ENCODE results near the gene KLK7. TPM values are rescaled to one million over a fixed set of nuclear protein-coding genes. Genes with fewer than 3 reads are reported as not detected.

The KLK7 gene
- total and polyA plus RNA-seq, 10 of the 15 experiments (the other 5 are each of a cell fraction or from before 2014, with no cell fraction given) = not detected

Other genes with a start within 250 kb of the KLK7 start
Only the 7 nearest of the 19 such genes appear.
- not detected in 2 replicates for gene KLK4, start 72.5 kb downstream of the KLK7 start, total RNA-seq (2014; rRNA removed)
- 0.14 TPM in 1 of 2 replicates, not detected in the other for gene KLK4, start 72.5 kb downstream of the KLK7 start, total RNA-seq (2014; rRNA removed; fragmentation: Illumina TruSeq; extraction: Trizol)
- not detected in 2 replicates for gene KLK4, start 72.5 kb downstream of the KLK7 start, total RNA-seq (2021)
- 0.13 and 0.31 TPM in 2 replicates for gene KLK4, start 72.5 kb downstream of the KLK7 start, polyA plus RNA-seq (2011; rRNA removed)
- gene KLK4, start 72.5 kb downstream of the KLK7 start, polyA plus RNA-seq (2014; fragmentation: Illumina TruSeq; extraction: Trizol) = 0.06 TPM in 1 of 2 replicates, not detected in the other
- not detected for gene KLK4, start 72.5 kb downstream of the KLK7 start, polyA plus RNA-seq (2014; fragmentation: Nextera tagmentation; extraction: Ambion mirVana)
- gene KLK4, start 72.5 kb downstream of the KLK7 start, polyA plus RNA-seq (2014; rRNA removed) = not detected in 2 replicates
- gene KLK4, start 72.5 kb downstream of the KLK7 start, polyA plus RNA-seq (2016; fragmentation: Nextera tagmentation; extraction: Ambion mirVana) = not detected
- not detected in 2 replicates for gene KLK5, start 30.9 kb downstream of the KLK7 start, total RNA-seq (2014; rRNA removed)
- not detected in 2 replicates for gene KLK5, start 30.9 kb downstream of the KLK7 start, total RNA-seq (2014; rRNA removed; fragmentation: Illumina TruSeq; extraction: Trizol)
- gene KLK5, start 30.9 kb downstream of the KLK7 start, total RNA-seq (2021) = not detected in 2 replicates
- 0.16 TPM in 1 of 2 replicates, not detected in the other for gene KLK5, start 30.9 kb downstream of the KLK7 start, polyA plus RNA-seq (2011; rRNA removed)
- not detected in 2 replicates for gene KLK5, start 30.9 kb downstream of the KLK7 start, polyA plus RNA-seq (2014; fragmentation: Illumina TruSeq; extraction: Trizol)
- not detected for gene KLK5, start 30.9 kb downstream of the KLK7 start, polyA plus RNA-seq (2014; fragmentation: Nextera tagmentation; extraction: Ambion mirVana)
- not detected in 2 replicates for gene KLK5, start 30.9 kb downstream of the KLK7 start, polyA plus RNA-seq (2014; rRNA removed)
- not detected for gene KLK5, start 30.9 kb downstream of the KLK7 start, polyA plus RNA-seq (2016; fragmentation: Nextera tagmentation; extraction: Ambion mirVana)
- gene KLK6, start 14.3 kb downstream of the KLK7 start, total RNA-seq (2014; rRNA removed) = not detected in 2 replicates
- not detected in 2 replicates for gene KLK6, start 14.3 kb downstream of the KLK7 start, total RNA-seq (2014; rRNA removed; fragmentation: Illumina TruSeq; extraction: Trizol)
- gene KLK6, start 14.3 kb downstream of the KLK7 start, total RNA-seq (2021) = not detected in 2 replicates
- not detected in 2 replicates for gene KLK6, start 14.3 kb downstream of the KLK7 start, polyA plus RNA-seq (2011; rRNA removed)
- gene KLK6, start 14.3 kb downstream of the KLK7 start, polyA plus RNA-seq (2014; fragmentation: Illumina TruSeq; extraction: Trizol) = not detected in 2 replicates
- gene KLK6, start 14.3 kb downstream of the KLK7 start, polyA plus RNA-seq (2014; fragmentation: Nextera tagmentation; extraction: Ambion mirVana) = not detected
- gene KLK6, start 14.3 kb downstream of the KLK7 start, polyA plus RNA-seq (2014; rRNA removed) = not detected in 2 replicates
- gene KLK6, start 14.3 kb downstream of the KLK7 start, polyA plus RNA-seq (2016; fragmentation: Nextera tagmentation; extraction: Ambion mirVana) = not detected
- not detected in 2 replicates for gene KLK8, start 17.7 kb upstream of the KLK7 start, total RNA-seq (2014; rRNA removed)
- gene KLK8, start 17.7 kb upstream of the KLK7 start, total RNA-seq (2014; rRNA removed; fragmentation: Illumina TruSeq; extraction: Trizol) = not detected in 2 replicates
- gene KLK8, start 17.7 kb upstream of the KLK7 start, total RNA-seq (2021) = not detected in 2 replicates
- not detected in 2 replicates for gene KLK8, start 17.7 kb upstream of the KLK7 start, polyA plus RNA-seq (2011; rRNA removed)
- not detected in 2 replicates for gene KLK8, start 17.7 kb upstream of the KLK7 start, polyA plus RNA-seq (2014; fragmentation: Illumina TruSeq; extraction: Trizol)
- gene KLK8, start 17.7 kb upstream of the KLK7 start, polyA plus RNA-seq (2014; fragmentation: Nextera tagmentation; extraction: Ambion mirVana) = not detected
- not detected in 2 replicates for gene KLK8, start 17.7 kb upstream of the KLK7 start, polyA plus RNA-seq (2014; rRNA removed)
- not detected for gene KLK8, start 17.7 kb upstream of the KLK7 start, polyA plus RNA-seq (2016; fragmentation: Nextera tagmentation; extraction: Ambion mirVana)
- not detected in 2 replicates for gene KLK10, start 35.8 kb upstream of the KLK7 start, total RNA-seq (2014; rRNA removed)
- not detected in 2 replicates for gene KLK10, start 35.8 kb upstream of the KLK7 start, total RNA-seq (2014; rRNA removed; fragmentation: Illumina TruSeq; extraction: Trizol)
- gene KLK10, start 35.8 kb upstream of the KLK7 start, total RNA-seq (2021) = not detected in 2 replicates
- gene KLK10, start 35.8 kb upstream of the KLK7 start, polyA plus RNA-seq (2011; rRNA removed) = not detected in 2 replicates
- not detected in 2 replicates for gene KLK10, start 35.8 kb upstream of the KLK7 start, polyA plus RNA-seq (2014; fragmentation: Illumina TruSeq; extraction: Trizol)
- not detected for gene KLK10, start 35.8 kb upstream of the KLK7 start, polyA plus RNA-seq (2014; fragmentation: Nextera tagmentation; extraction: Ambion mirVana)
- gene KLK10, start 35.8 kb upstream of the KLK7 start, polyA plus RNA-seq (2014; rRNA removed) = not detected in 2 replicates
- gene KLK10, start 35.8 kb upstream of the KLK7 start, polyA plus RNA-seq (2016; fragmentation: Nextera tagmentation; extraction: Ambion mirVana) = not detected
- gene KLK11, start 42.7 kb upstream of the KLK7 start, total RNA-seq (2014; rRNA removed) = not detected in 2 replicates
- not detected in 2 replicates for gene KLK11, start 42.7 kb upstream of the KLK7 start, total RNA-seq (2014; rRNA removed; fragmentation: Illumina TruSeq; extraction: Trizol)
- gene KLK11, start 42.7 kb upstream of the KLK7 start, total RNA-seq (2021) = not detected in 2 replicates
- not detected in 2 replicates for gene KLK11, start 42.7 kb upstream of the KLK7 start, polyA plus RNA-seq (2011; rRNA removed)
- not detected in 2 replicates for gene KLK11, start 42.7 kb upstream of the KLK7 start, polyA plus RNA-seq (2014; fragmentation: Illumina TruSeq; extraction: Trizol)
- gene KLK11, start 42.7 kb upstream of the KLK7 start, polyA plus RNA-seq (2014; fragmentation: Nextera tagmentation; extraction: Ambion mirVana) = not detected
- not detected in 2 replicates for gene KLK11, start 42.7 kb upstream of the KLK7 start, polyA plus RNA-seq (2014; rRNA removed)
- not detected for gene KLK11, start 42.7 kb upstream of the KLK7 start, polyA plus RNA-seq (2016; fragmentation: Nextera tagmentation; extraction: Ambion mirVana)
- gene KLK12, start 51.1 kb upstream of the KLK7 start, total RNA-seq (2014; rRNA removed) = not detected in 2 replicates
- not detected in 2 replicates for gene KLK12, start 51.1 kb upstream of the KLK7 start, total RNA-seq (2014; rRNA removed; fragmentation: Illumina TruSeq; extraction: Trizol)
- not detected in 2 replicates for gene KLK12, start 51.1 kb upstream of the KLK7 start, total RNA-seq (2021)
- gene KLK12, start 51.1 kb upstream of the KLK7 start, polyA plus RNA-seq (2011; rRNA removed) = not detected in 2 replicates
- not detected in 2 replicates for gene KLK12, start 51.1 kb upstream of the KLK7 start, polyA plus RNA-seq (2014; fragmentation: Illumina TruSeq; extraction: Trizol)
- gene KLK12, start 51.1 kb upstream of the KLK7 start, polyA plus RNA-seq (2014; fragmentation: Nextera tagmentation; extraction: Ambion mirVana) = not detected
- not detected in 2 replicates for gene KLK12, start 51.1 kb upstream of the KLK7 start, polyA plus RNA-seq (2014; rRNA removed)
- gene KLK12, start 51.1 kb upstream of the KLK7 start, polyA plus RNA-seq (2016; fragmentation: Nextera tagmentation; extraction: Ambion mirVana) = not detected